ENCODE results near the gene LCK. TPM values are rescaled to one million over a fixed set of nuclear protein-coding genes. Genes with fewer than 3 reads are reported as not detected.

LCK gene
- total RNA-seq, 3 donors from 2014 or later (not counting 1 experiment from before 2014, with no cell fraction given), result 180 to 227 (median 215) TPM

DNA sequence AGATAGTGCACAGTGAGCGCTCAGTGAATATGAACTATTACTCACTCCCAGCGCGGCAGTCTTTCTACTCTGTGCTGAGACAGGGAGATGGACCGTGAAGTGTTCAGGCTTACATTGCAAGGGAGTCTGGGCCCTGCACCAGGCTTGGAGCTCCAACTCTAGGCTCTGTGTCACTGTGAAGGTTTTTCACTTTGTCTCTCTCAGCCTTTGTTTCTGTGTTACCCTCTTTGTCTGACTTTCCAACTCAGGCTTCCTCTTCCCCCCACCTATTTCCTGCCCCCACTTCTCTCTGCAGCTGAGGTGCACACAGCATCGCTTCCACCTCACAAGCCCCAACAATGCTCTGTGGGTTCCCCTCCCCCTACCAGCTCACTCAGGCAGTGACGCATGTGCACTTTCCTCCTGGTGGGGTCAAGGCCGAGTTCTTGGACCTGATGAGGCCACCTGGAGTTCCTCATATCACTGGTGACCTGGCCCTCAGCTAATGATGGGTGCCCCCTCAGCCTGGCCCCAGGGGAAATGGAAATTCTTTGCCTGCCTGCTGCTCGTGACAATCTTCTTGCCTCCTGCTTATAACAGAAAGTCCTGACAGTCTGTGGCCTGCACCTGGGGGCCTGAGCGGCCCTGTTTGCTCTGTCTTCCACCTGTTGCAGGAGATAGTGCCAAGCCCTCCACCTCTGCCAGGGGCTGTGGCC is 1.1 kb upstream of the LCK start:
- intact Hi-C loops (cut with micrococcal nuclease), result loop anchor here (2.0 to 5.0 kb wide), 3 partner anchors 15 to 41 kb away; no protein-coding TSS in a partner anchor
- peak; percentile 72 to 85 (median 82) for ATAC-seq
- Mint-ChIP-seq H3K27me3 (ENCODE audit: low read depth in 2 of 2) (no peaks in the 10 kb centered on the region), H3K4me1 (peaks cover 56 to 71% of the 10 kb centered on the region in 2 donors), H3K9me3 (no peaks in the 10 kb centered on the region), H3K27ac (peak overlapping the region; percentile 93 to 96), H3K4me3 (peak overlapping the region; percentile 100), H3K36me3 (no peaks in the 10 kb centered on the region)
- TF ChIP-seq, protein P1, sequence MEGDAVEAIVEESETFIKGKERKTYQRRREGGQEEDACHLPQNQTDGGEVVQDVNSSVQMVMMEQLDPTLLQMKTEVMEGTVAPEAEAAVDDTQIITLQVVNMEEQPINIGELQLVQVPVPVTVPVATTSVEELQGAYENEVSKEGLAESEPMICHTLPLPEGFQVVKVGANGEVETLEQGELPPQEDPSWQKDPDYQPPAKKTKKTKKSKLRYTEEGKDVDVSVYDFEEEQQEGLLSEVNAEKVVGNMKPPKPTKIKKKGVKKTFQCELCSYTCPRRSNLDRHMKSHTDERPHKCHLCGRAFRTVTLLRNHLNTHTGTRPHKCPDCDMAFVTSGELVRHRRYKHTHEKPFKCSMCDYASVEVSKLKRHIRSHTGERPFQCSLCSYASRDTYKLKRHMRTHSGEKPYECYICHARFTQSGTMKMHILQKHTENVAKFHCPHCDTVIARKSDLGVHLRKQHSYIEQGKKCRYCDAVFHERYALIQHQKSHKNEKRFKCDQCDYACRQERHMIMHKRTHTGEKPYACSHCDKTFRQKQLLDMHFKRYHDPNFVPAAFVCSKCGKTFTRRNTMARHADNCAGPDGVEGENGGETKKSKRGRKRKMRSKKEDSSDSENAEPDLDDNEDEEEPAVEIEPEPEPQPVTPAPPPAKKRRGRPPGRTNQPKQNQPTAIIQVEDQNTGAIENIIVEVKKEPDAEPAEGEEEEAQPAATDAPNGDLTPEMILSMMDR (IDR thresholded peaks at IDR 0.05), result no peak
- WGBS (ENCODE audit: insufficient coverage), result 4% methylated on average over 9 of the region's 9 CpGs
- H3K9me3 ChIP-seq (ENCODE audit: control insufficient read depth, insufficient read depth, low read length), result no peaks in the 10 kb centered on the region
- peaks cover 79% of the 10 kb centered on the region for H3K4me1 ChIP-seq (ENCODE audit: control insufficient read depth, insufficient read depth, low read length)
- peak; percentile 72 to 94 for DNase-seq
- peak overlapping the region; percentile 86 for H3K27ac ChIP-seq (ENCODE audit: low read length)
- no peaks in the 10 kb centered on the region for H3K36me3 ChIP-seq (ENCODE audit: control insufficient read depth, insufficient read depth, low read length)
- peak overlapping the region; percentile 4 for H3K4me3 ChIP-seq (ENCODE audit: low read length)
- no peaks in the 10 kb centered on the region for H3K27me3 ChIP-seq (ENCODE audit: control insufficient read depth, insufficient read depth, low read length)

DNA sequence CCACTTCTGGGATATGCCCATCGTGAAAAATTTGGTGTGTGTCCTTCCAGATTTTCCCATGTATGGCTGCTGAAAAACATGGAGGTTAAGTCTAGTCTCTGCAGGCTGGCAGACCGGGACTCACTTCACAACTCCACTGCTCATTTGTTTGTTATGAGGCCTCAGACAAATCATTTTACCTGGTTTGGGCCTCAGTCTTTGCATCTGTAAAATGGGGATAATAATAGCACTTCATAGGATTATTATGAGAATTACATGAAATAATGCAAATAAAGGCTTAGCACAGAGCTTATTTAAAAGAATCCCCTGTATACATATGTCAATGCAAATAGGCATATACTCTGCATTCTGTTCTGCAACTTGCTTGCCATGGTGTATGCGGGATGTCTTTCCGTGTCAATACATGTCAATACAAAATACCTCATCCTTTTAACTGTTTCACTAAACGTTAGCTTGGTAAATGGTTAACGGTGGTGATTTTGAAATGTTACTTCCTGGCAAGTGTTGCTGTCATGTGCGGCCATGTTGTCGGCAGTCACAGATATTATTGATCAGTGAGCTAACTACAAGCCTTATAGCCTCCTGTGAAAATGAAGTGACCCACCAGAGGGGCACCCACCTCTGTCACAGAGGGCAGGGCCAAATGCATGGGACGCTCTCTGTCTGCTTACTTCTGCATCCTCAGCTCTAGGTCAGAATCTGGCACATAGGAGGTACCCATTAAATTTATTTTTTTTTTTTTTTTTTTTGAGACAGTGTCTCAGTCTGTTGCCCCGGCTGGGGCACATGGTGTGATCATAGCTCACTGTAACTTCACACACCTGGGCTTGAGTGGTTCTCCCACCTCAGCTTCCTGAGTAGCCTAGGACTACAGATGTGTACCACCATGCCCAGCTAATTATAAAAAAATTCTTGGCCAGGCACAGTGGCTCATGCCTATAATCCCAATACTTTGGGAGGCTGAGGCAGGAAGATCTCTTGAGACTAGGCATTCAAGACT is 4.3 kb downstream of the LCK start:
- peak in 1 of 2 donors; percentile 58 for DNase-seq
- H3K27ac Mint-ChIP-seq, result peak overlapping the region; percentile 93 to 96
- no peaks in the 10 kb centered on the region for H3K27me3 Mint-ChIP-seq (ENCODE audit: low read depth in 2 of 2)
- no peaks in the 10 kb centered on the region for H3K36me3 Mint-ChIP-seq
- intact Hi-C loops (cut with micrococcal nuclease), result no loop called here
- H3K27ac ChIP-seq (ENCODE audit: low read length), result peak overlapping the region; percentile 86
- no peaks in the 10 kb centered on the region for H3K9me3 Mint-ChIP-seq
- H3K27me3 ChIP-seq (ENCODE audit: control insufficient read depth, insufficient read depth, low read length), result no peaks in the 10 kb centered on the region
- no peaks in the 10 kb centered on the region for H3K9me3 ChIP-seq (ENCODE audit: control insufficient read depth, insufficient read depth, low read length)
- H3K4me3 Mint-ChIP-seq, result peak overlapping the region; percentile 85
- H3K4me1 ChIP-seq (ENCODE audit: control insufficient read depth, insufficient read depth, low read length), result peaks cover 98% of the 10 kb centered on the region
- H3K4me1 Mint-ChIP-seq, result peaks cover 47 to 65% of the 10 kb centered on the region in 2 donors
- 61% methylated on average over 6 of the region's 10 CpGs for whole genome bisulfite sequencing (ENCODE audit: insufficient coverage)
- no peak overlapping the region for H3K4me3 ChIP-seq (ENCODE audit: low read length)
- ATAC-seq, result peak in 1 of 3 donors; percentile 7
- peaks cover 5% of the 10 kb centered on the region for H3K36me3 ChIP-seq (ENCODE audit: control insufficient read depth, insufficient read depth, low read length)
- TF ChIP-seq, protein P1 (IDR thresholded peaks at IDR 0.05), result no peak

DNA sequence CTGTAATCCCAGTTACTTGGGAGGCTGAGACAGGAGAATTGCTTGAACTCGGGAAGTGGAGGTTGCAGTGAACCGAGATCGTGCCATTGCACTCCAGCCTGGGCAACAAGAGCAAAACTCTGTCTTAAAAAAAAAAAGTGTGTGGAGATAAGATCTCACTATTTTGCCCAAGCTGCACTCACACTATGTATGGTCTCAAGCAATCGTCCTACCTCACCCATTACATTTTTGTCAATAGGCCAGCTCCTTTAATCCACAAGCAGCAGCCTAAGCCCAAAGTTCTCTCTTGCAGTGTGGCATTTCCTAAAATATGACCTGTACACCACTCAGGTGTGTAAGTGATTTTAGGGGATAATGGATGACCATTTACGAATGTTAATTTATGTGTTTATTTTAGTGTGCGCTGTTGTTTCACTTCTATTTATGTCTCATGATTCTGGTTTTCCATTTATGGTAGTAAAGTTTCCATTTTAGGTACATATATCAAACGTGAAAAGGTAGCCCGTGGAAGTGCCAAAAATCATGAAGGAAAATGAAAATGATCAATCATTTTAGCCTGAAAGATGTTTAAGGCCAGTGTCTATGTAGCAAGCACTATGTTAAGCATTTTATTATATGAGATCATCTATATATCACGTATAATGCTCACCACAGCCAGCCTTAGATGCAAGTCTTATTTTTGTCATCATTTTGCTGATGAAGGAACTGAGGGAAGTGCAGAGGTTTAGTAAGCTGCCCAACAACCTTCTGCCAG is 5.6 kb downstream of the LCK start:
- H3K4me1 ChIP-seq (ENCODE audit: control insufficient read depth, insufficient read depth, low read length), result peaks cover 92% of the 10 kb centered on the region

More for the DNA sequence above, 5.6 kb downstream of the LCK start:
- peak overlapping the region; percentile 86 for H3K27ac ChIP-seq (ENCODE audit: low read length)
- Mint-ChIP-seq H3K36me3 (no peaks in the 10 kb centered on the region), H3K9me3 (no peaks in the 10 kb centered on the region), H3K4me1 (peaks cover 39 to 57% of the 10 kb centered on the region in 2 donors), H3K27me3 (ENCODE audit: low read depth in 2 of 2) (no peaks in the 10 kb centered on the region), H3K27ac (peak overlapping the region; percentile 93 to 96), H3K4me3 (peak overlapping the region; percentile 87)
- no peaks in the 10 kb centered on the region for H3K9me3 ChIP-seq (ENCODE audit: control insufficient read depth, insufficient read depth, low read length)
- DNase-seq, result peak in 1 of 2 donors; percentile 56
- H3K36me3 ChIP-seq (ENCODE audit: control insufficient read depth, insufficient read depth, low read length), result peaks cover 5% of the 10 kb centered on the region
- 25% methylated on average over 8 of the region's 9 CpGs for WGBS (ENCODE audit: insufficient coverage)
- H3K27me3 ChIP-seq (ENCODE audit: control insufficient read depth, insufficient read depth, low read length), result no peaks in the 10 kb centered on the region
- intact Hi-C loops (cut with micrococcal nuclease), result no loop called here
- peak; percentile 7 to 12 (median 8) for ATAC-seq
- TF ChIP-seq, protein P1 (IDR thresholded peaks at IDR 0.05), result no peak
- peak overlapping the region; percentile 8 for H3K4me3 ChIP-seq (ENCODE audit: low read length)
